K562 (cell line): ENCODE data around the gene SPINK8. TPM values are rescaled to one million over a fixed set of nuclear protein-coding genes. Genes with fewer than 3 reads are reported as not detected.

ENCODE experiments used
- ATAC-seq: fragments of 200-7000 bp; cut with Tn5 transposase; 3 replicates; pipeline ENCODE4 v1.9.1; 2020; ENCODE audit warnings: moderate library complexity
- BruUV-seq: library from RNA; stranded (reverse); fragments of 400-500 nt; replicated peaks from 2 replicates; lab custom pipeline; 2021; lab: Mats Ljungman, UMichigan
- CTCF ChIA-PET: fragments of 300-600 bp; formaldehyde crosslinking; extraction: SDS; loops from one replicate; lab custom pipeline; 2021; ENCODE audit warnings: low intra/inter-chr PET ratio; lab: Yijun Ruan, JAX
- POLR2A ChIA-PET: fragments of 300-600, 350-650 bp; sonication (Branson Sonifier 250); formaldehyde crosslinking; extraction: SDS; loops from one replicate; lab custom pipeline; 2021; ENCODE audit warnings: antibody characterized with exemption, inconsistent platforms; lab: Yijun Ruan, JAX
- DNase-seq, 4 experiments: peaks; one replicate each; pipeline versions ENCODE4 v3.0.0 to v3.0.0-alpha.2; 2011 to 2018; ENCODE audit warnings: low spot score in 3 of 4, mixed read lengths in 3 of 4; ENCODE audit errors: extremely low read depth in 1 of 4
- FAIRE-seq: peaks from 2 replicates; lab custom pipeline; 2011; peaks lifted over from hg19 to GRCh38; lab: Jason Lieb, UNC
- H2AFZ ChIP-seq: 2 replicates; pipeline ENCODE4 v1.6.0; 2011; ENCODE audit warnings: low read depth, low read length, control low read depth, inconsistent platforms
- H3K27ac ChIP-seq: fragments of 200-600 bp; 3 replicates; pipeline ENCODE4 v1.8.0; 2011; ENCODE audit warnings: low read depth, mild to moderate bottlenecking, control low read depth, inconsistent platforms, low read length, moderate library complexity, mixed read lengths; ENCODE audit errors: extremely low read depth
- H3K27me3 ChIP-seq, 2 experiments: fragments of 300-600 bp in 1 of 2; 2 replicates in 1 of 2; 3 replicates in 1 of 2; pipeline versions ENCODE4 v1.6.0 to v1.8.0; 2011; ENCODE audit warnings: inconsistent platforms in 2 of 2, low read length in 2 of 2, mild to moderate bottlenecking in 1 of 2, mixed read lengths in 1 of 2, moderate library complexity in 1 of 2; ENCODE audit not compliant: control insufficient read depth in 2 of 2, insufficient read depth in 2 of 2
- H3K36me3 ChIP-seq: fragments of 300-600 bp; 3 replicates; pipeline ENCODE4 v1.8.0; 2011; ENCODE audit warnings: mild to moderate bottlenecking, low read length, inconsistent platforms; ENCODE audit not compliant: control insufficient read depth, insufficient read depth
- H3K4me1 ChIP-seq, 2 experiments: fragments of 200-600 bp in 1 of 2; replicated peaks in 1 of 2; 2 replicates in 1 of 2; 3 replicates in 1 of 2; pipeline versions ENCODE4 v1.5.1 to v1.8.0; 2011; ENCODE audit warnings: inconsistent platforms in 2 of 2, low read length in 2 of 2, mild to moderate bottlenecking in 1 of 2, mixed read lengths in 1 of 2, moderate library complexity in 1 of 2; ENCODE audit not compliant: control insufficient read depth in 2 of 2, insufficient read depth in 2 of 2
- H3K4me2 ChIP-seq: 2 replicates; pipeline ENCODE4 v1.6.1; 2011; ENCODE audit warnings: low read length, control low read depth, inconsistent platforms, mixed read lengths; ENCODE audit not compliant: insufficient read depth
- H3K4me3 ChIP-seq: fragments of 200-600 bp; sonication (generic), shearing (Covaris generic); 2 replicates; pipeline ENCODE4 v1.5.1; 2016; ENCODE audit warnings: control low read depth, inconsistent platforms
- H3K79me2 ChIP-seq: fragments of 200-600 bp; 3 replicates; pipeline ENCODE4 v1.8.0; 2011; ENCODE audit warnings: low read length, inconsistent platforms; ENCODE audit not compliant: control insufficient read depth, insufficient read depth
- H3K9ac ChIP-seq, 2 experiments: 2 replicates each; pipeline versions ENCODE4 v1.6.0 to v1.6.1; 2011; ENCODE audit warnings: low read depth in 2 of 2, low read length in 2 of 2, control low read depth in 1 of 2, inconsistent platforms in 1 of 2, mild to moderate bottlenecking in 1 of 2, mixed read lengths in 1 of 2; ENCODE audit not compliant: insufficient read depth in 1 of 2
- H3K9me1 ChIP-seq: one replicate; pipeline ENCODE4 v1.6.0; 2011; ENCODE audit warnings: inconsistent platforms, mild to moderate bottlenecking, low read length, moderate library complexity; ENCODE audit not compliant: control insufficient read depth, insufficient read depth
- H3K9me3 ChIP-seq: replicated peaks from 2 replicates; pipeline ENCODE4 v1.5.1; 2011; ENCODE audit warnings: low read depth, low read length, inconsistent platforms; ENCODE audit not compliant: control insufficient read depth, insufficient read depth
- H4K20me1 ChIP-seq: replicated peaks from 2 replicates; pipeline ENCODE4 v1.6.1; 2011; ENCODE audit warnings: low read length, inconsistent platforms, mixed read lengths; ENCODE audit not compliant: control insufficient read depth, insufficient read depth
- ARID3A ChIP-seq: IDR thresholded peaks from 2 replicates; pipeline ENCODE4 v1.6.1; 2012; ENCODE audit warnings: low read depth, low read length, improper control_type of control experiment, borderline replicate concordance
- CUX1 ChIP-seq: fragments of 200-800 bp; sonication (Bioruptor generic); IDR thresholded peaks from 2 replicates; pipeline ENCODE4 v1.6.1; 2016; ENCODE audit warnings: missing genetic modification characterization, missing compliant biosample characterization
- FOXJ3 ChIP-seq: sonication (generic); formaldehyde crosslinking; IDR thresholded peaks from 2 replicates; pipeline ENCODE4 v1.4.0; 2020; ENCODE audit warnings: mild to moderate bottlenecking, missing genetic modification reagents
- HDAC6 ChIP-seq: IDR thresholded peaks from 2 replicates; pipeline ENCODE4 v1.6.1; 2012; ENCODE audit warnings: low read depth, mild to moderate bottlenecking, control low read depth, inconsistent platforms, low read length, moderate library complexity
- JUND ChIP-seq, 2 experiments: IDR thresholded peaks; 2 replicates in 1 of 2; 3 replicates in 1 of 2; pipeline ENCODE4 v1.6.1; 2011; ENCODE audit warnings: borderline replicate concordance in 2 of 2, low read depth in 2 of 2, low read length in 2 of 2, improper control_type of control experiment in 1 of 2, missing biosample characterization in 1 of 2, missing genetic modification characterization in 1 of 2, missing genetic modification reagents in 1 of 2
- KDM2B ChIP-seq: fragments of 250-450 bp; sonication (Bioruptor Pico); IDR thresholded peaks from 2 replicates; pipeline ENCODE4 v1.8.0; 2021; ENCODE audit warnings: mild to moderate bottlenecking, moderate library complexity
- LCOR ChIP-seq: sonication (generic); formaldehyde crosslinking; IDR thresholded peaks from 2 replicates; pipeline ENCODE4 v1.8.0; 2022; ENCODE audit warnings: mild to moderate bottlenecking, missing genetic modification reagents
- MAFG ChIP-seq: fragments of 450-650 bp; conservative IDR thresholded peaks from 2 replicates; pipeline ENCODE4 v1.6.1; 2016; ENCODE audit warnings: missing genetic modification characterization, missing compliant biosample characterization
- NCOR1 ChIP-seq: fragments of 450-650 bp; IDR thresholded peaks from 2 replicates; pipeline ENCODE4 v1.6.1; 2016; ENCODE audit warnings: mild to moderate bottlenecking, moderate library complexity
- SMAD3 ChIP-seq: fragments of 450-650 bp; formaldehyde crosslinking; conservative IDR thresholded peaks from 2 replicates; pipeline ENCODE4 v1.4.0; 2020; ENCODE audit warnings: mild to moderate bottlenecking
- SRSF3 ChIP-seq: fragments of 200-400 bp; formaldehyde crosslinking; IDR thresholded peaks from 2 replicates; pipeline ENCODE4 v1.6.1; 2016; ENCODE audit warnings: mild to moderate bottlenecking, low read length, moderate library complexity; ENCODE audit not compliant: insufficient read depth
- WGBS: fragments of 100-300 bp; shearing (Covaris generic); methylation state at CpG from one replicate; pipeline ENCODE4 v1.1.6; 2016; ENCODE audit warnings: low coverage, mixed read lengths; ENCODE audit not compliant: insufficient coverage; ENCODE audit errors: missing lambda C conversion rate; 5-methylcytosine and 5-hydroxymethylcytosine counted together
- in situ Hi-C: fragments of 300-500 bp; cut with MboI; formaldehyde crosslinking; loops from 4 replicates; pipeline ENCODE4 v1.15.0; 2018; ENCODE audit warnings: inconsistent platforms, mixed read lengths
- intact Hi-C: fragments of 100-400 bp; cut with micrococcal nuclease; formaldehyde crosslinking; loops from 2 replicates; pipeline ENCODE4 v1.14.2; 2022
- polyA plus RNA-seq, 8 experiments: library from polyadenylated mRNA; depleted of rRNA in 4 of 8; stranded (reverse) in 5 of 8; unstranded in 3 of 8; fragments of >200 nt; fragmentation: Nextera tagmentation in 2 of 8; fragmentation: Illumina TruSeq in 1 of 8; extraction: Ambion mirVana in 2 of 8; extraction: Trizol in 1 of 8; gene quantifications; 2 replicates each; pipeline versions ENCODE4 v1.2.1 to v1.2.3, GENCODE V29; 2011 to 2014; ENCODE audit warnings: inconsistent platforms in 1 of 8, missing spikeins in 1 of 8
- total RNA-seq, 7 experiments: library from RNA; depleted of rRNA in 6 of 7; stranded (reverse); fragments of >200 nt in 6 of 7; fragmentation: Illumina TruSeq in 2 of 7; extraction: Trizol in 2 of 7; gene quantifications; 2 replicates each; pipeline versions ENCODE4 v1.2.1 to v1.2.3, GENCODE V29; 2011 to 2021; ENCODE audit warnings: low replicate concordance in 1 of 7
- TF ChIP-seq, protein P1 (sequence below): fragments of 450-650 bp; IDR thresholded peaks from 2 replicates; pipeline ENCODE4 v1.6.1; 2016; ENCODE audit warnings: low read depth, mild to moderate bottlenecking, moderate library complexity

Gene SPINK8
- total and polyA plus RNA-seq, 9 of the 15 experiments (the other 6 are each of a cell fraction or from before 2014, with no cell fraction given), result not detected

- no peak for TF ChIP-seq JUND (IDR thresholded peaks at IDR 0.05; ENCODE audit: borderline replicate concordance, low read depth, low read length)
- no peak for TF ChIP-seq JUND (tag; IDR thresholded peaks at IDR 0.05; ENCODE audit: borderline replicate concordance, low read depth, low read length)
- no peak for TF ChIP-seq MAFG
- no peak for TF ChIP-seq KDM2B (CRISPR knock-in tag)
Observed at GRCh38 chr3:48285675-48286074, 47.8 kb downstream of the SPINK8 start (continued).

DNA sequence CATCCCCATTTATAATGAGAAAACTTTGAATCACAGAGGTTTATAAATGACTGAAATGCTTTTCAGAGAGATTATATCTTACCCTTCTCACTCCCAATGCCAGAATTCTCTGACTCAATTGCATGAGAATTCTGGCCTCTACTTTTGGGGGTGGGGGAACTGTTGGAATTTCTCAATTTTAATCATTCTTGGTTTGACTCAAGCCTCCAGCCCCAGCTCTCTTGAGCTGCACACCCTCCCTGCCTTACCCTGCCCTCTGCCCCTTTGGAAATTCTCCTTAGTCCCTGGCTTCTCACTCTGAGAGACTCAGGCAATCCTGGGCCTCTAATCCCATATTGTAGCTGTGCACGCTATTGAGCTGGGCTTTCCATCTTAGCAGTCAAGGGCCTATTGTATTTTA lies 48.3 kb downstream of the SPINK8 start:
- intact Hi-C loops (no loop called here), in situ Hi-C loops (no loop called here)
- no peaks in the 10 kb centered on the region for H4K20me1 ChIP-seq
- ATAC-seq (no peak), FAIRE-seq (no peak), DNase-seq (no peak)
- no peaks in the 10 kb centered on the region for H3K4me1 ChIP-seq
- POLR2A ChIA-PET, result interaction anchor here (1.2 kb wide), 1 partner anchor 8 kb away, joined by 5 read pairs; no protein-coding TSS in a partner anchor
- WGBS, result 100% methylated on average over 1 of the region's 1 CpG
- H3K79me2 ChIP-seq, result no peaks in the 10 kb centered on the region
- BruUV-seq, result no TSS peak
- H3K36me3 ChIP-seq, result no peaks in the 10 kb centered on the region
- H3K9me3 ChIP-seq, result no peaks in the 10 kb centered on the region
- H3K4me2 ChIP-seq, result no peak overlapping the region
- no peak overlapping the region for H3K9ac ChIP-seq
- H3K9me1 ChIP-seq, result no peaks in the 10 kb centered on the region
- no peak overlapping the region for H3K4me3 ChIP-seq
- H3K27me3 ChIP-seq, result no peaks in the 10 kb centered on the region
- no peak overlapping the region for H2AFZ ChIP-seq
- CTCF ChIA-PET, result no interaction called here
- no peak overlapping the region for H3K27ac ChIP-seq
- TF ChIP-seq, protein P1, sequence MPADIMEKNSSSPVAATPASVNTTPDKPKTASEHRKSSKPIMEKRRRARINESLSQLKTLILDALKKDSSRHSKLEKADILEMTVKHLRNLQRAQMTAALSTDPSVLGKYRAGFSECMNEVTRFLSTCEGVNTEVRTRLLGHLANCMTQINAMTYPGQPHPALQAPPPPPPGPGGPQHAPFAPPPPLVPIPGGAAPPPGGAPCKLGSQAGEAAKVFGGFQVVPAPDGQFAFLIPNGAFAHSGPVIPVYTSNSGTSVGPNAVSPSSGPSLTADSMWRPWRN, result no peak
- TF ChIP-seq HDAC6, result no peak
- TF ChIP-seq SMAD3, result no peak
- TF ChIP-seq ARID3A, result no peak
- TF ChIP-seq CUX1 (CRISPR knock-in tag), result no peak
- no peak for TF ChIP-seq LCOR (CRISPR knock-in tag)
- TF ChIP-seq SRSF3, result no peak
- TF ChIP-seq FOXJ3, result no peak
- TF ChIP-seq NCOR1, result no peak
